ENCODE data around the gene NADSYN1.

DNA sequence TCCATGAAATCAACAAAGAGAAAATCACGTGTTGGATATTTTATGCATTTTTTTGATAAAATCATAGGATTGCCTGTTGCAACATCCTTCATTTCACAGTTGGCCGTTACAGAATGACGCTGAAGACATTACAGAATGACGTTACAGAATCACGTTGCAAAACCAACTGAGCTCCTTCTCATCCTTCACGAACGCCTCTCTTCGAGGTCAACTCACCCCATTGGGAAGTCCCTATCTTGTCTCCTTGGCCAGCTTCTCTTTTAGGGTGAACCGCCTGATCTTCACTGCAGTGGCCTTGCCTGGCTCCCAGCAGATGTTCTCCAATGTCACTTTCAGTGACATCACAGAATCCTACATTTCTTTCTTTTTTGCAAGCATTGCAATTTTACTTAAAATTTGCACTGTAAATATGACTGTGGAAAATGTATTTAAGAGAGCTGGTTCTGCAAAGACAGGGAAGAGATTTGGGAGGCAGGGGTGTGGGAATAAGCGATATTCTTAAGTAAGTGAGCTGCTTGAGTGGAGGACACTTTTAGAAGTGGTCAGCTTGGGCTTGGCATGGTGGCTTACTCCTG, 79.1 kb downstream of the NADSYN1 start:
- TF ChIP-seq CEBPB (IDR thresholded peaks at IDR 0.05; ENCODE audit: low read depth) (no peak), CTCF (IDR thresholded peaks at IDR 0.05 in 2 of 3, conservative IDR thresholded peaks at IDR 0.05 in 1 of 3; ENCODE audit: borderline replicate concordance in 1 of 3, insufficient read depth in 1 of 3, low read depth in 2 of 3, low read length in 2 of 3) (no peak), EGR1 (IDR thresholded peaks at IDR 0.05; ENCODE audit: low read depth) (no peak), POLR2AphosphoS5 (IDR thresholded peaks at IDR 0.05; ENCODE audit: low read depth, low read length) (no peak), YY1 (IDR thresholded peaks at IDR 0.05; ENCODE audit: extremely low read depth, insufficient replicate concordance, low read depth, low read length) (no peak), JUND (IDR thresholded peaks at IDR 0.05) (no peak), RAD21 (IDR thresholded peaks at IDR 0.05; ENCODE audit: low read depth) (no peak), EZH2 (IDR thresholded peaks at IDR 0.05) (no peak), SRF (IDR thresholded peaks at IDR 0.05; ENCODE audit: low read depth) (no peak), SP1 (IDR thresholded peaks at IDR 0.05; ENCODE audit: low read depth) (no peak), ELF1 (IDR thresholded peaks at IDR 0.05; ENCODE audit: borderline replicate concordance, low read depth) (no peak), FOSL1 (IDR thresholded peaks at IDR 0.05; ENCODE audit: low read depth) (no peak)
- TF ChIP-seq, protein P1, sequence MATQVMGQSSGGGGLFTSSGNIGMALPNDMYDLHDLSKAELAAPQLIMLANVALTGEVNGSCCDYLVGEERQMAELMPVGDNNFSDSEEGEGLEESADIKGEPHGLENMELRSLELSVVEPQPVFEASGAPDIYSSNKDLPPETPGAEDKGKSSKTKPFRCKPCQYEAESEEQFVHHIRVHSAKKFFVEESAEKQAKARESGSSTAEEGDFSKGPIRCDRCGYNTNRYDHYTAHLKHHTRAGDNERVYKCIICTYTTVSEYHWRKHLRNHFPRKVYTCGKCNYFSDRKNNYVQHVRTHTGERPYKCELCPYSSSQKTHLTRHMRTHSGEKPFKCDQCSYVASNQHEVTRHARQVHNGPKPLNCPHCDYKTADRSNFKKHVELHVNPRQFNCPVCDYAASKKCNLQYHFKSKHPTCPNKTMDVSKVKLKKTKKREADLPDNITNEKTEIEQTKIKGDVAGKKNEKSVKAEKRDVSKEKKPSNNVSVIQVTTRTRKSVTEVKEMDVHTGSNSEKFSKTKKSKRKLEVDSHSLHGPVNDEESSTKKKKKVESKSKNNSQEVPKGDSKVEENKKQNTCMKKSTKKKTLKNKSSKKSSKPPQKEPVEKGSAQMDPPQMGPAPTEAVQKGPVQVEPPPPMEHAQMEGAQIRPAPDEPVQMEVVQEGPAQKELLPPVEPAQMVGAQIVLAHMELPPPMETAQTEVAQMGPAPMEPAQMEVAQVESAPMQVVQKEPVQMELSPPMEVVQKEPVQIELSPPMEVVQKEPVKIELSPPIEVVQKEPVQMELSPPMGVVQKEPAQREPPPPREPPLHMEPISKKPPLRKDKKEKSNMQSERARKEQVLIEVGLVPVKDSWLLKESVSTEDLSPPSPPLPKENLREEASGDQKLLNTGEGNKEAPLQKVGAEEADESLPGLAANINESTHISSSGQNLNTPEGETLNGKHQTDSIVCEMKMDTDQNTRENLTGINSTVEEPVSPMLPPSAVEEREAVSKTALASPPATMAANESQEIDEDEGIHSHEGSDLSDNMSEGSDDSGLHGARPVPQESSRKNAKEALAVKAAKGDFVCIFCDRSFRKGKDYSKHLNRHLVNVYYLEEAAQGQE (IDR thresholded peaks at IDR 0.05; ENCODE audit: low read depth), result no peak

Data from HCT116 (cell line).